ENCODE results near the gene FZD4.
A peak's percentile ranks its signal among the peaks of the same experiment; 100 is the strongest.
"Not testable (repeated sequence)": the region's sequence is repeated elsewhere in the genome, so short reads cannot be mapped to it uniquely, and the experiment has no call there.

The FZD4 gene

DNA sequence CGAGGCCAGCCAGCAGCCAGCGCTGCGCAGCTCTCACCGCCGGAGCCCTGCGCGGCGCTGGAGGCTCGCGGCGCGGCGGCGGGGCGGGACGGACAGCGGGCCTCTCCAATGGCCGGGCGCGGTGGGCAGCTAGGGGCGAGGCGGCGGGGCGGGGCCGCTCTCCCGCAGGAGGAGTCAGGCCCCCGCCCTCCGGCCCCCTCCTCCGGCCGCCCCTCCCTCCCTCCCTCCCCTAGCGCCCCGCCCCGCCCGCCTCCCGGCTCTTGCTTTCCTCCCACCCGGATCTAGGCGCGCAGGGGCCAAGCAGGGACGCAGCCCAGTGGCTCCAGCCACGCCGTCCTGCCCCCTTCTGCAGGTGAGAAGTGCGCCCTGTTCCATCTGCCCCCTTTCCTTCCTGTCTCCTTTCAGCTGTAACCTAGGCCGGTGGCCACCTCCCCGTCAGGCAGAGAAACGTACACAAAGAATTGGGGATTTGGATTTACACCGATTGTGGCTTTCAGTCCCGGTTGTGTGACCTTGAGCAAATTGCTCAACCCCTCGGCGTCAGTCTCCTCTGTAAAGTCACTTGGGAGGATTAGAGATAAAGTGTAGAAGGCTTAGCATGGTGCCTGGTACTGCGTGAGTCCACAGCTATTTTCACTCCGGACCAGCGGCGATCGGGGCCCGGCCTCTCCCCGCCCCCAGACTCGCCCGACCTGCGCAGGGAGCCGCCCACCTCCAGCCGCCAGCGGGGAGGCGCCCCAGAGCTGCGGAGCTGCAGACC lies at the start of gene FZD4:
Gene FZD4 (minus strand): TSS at position 35 of the 760 bp plus-strand sequence. CDS start 310 bp downstream, outside the sequence.
- DNase-seq (ENCODE audit: low read depth, low spot score), result peak; percentile 98

DNA sequence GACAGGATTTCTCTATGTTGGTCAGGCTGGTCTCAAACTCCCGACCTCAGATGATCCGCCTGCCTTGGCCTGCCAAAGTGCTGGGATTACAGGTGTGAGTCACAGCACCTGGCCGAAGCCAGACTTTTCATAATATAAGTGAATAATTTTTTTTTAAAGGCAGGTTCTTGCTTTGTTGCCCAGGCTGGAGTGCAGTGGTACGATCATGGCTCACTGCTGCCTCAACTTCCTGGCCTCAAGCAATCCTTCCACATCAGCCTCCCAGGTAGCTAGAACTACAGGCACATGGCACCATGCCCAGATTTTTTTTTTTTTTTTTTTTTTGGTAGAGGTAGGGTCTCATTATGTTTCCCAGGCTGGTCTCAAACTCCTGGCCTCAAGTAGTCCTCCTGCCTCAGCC lies 49.1 kb upstream of the FZD4 start:
- DNase-seq (ENCODE audit: low read depth, low spot score), result not testable (repeated sequence)

GRCh38 chr11:87002918-87003317 lies 47.7 kb upstream of the FZD4 start:
- DNase-seq (ENCODE audit: low read depth, low spot score), result no peak

DNA sequence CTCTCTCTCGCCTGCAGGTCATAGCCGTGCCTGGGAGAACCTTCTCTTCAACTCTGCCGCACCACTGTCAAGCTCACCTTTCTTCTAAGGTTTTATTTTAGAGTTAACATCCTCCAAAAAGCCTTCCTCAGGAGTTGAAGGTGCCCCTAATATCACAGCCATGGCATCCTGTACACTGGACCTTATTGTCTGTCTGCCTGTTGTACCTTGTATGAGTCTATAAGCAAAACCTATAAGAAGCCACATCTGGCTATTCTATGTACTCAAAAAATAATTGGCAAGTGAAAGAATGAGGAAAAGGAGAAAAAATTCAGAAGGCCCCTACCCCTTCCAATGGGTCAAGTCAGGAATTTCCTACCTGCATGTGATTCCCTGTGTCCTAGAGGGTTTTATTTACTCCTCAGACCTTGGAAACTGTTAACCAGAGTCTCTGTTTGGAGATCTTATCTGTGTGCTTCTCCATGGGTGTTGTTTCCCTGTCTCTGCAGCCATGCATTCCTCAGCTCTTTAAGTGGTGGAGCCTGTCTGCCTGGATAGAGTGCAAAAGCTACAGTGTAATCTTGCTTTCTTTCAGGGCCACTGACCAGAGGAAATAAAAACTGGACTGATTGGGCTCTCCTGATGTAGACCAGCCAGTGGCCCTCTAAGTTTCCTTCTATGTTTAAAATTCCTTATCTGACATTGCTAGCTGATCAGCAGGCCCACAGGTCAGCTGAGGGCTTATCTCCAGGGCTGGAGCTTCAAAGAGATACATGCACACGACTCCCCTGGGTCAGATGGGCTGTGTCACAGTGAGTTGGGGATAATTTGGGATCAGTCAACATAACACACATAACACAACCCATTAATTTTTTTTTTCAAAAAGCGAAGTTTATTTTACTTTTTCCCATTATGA lies 44.9 kb upstream of the FZD4 start:
- DNase-seq (ENCODE audit: low read depth, low spot score), result peak; percentile 67

DNA sequence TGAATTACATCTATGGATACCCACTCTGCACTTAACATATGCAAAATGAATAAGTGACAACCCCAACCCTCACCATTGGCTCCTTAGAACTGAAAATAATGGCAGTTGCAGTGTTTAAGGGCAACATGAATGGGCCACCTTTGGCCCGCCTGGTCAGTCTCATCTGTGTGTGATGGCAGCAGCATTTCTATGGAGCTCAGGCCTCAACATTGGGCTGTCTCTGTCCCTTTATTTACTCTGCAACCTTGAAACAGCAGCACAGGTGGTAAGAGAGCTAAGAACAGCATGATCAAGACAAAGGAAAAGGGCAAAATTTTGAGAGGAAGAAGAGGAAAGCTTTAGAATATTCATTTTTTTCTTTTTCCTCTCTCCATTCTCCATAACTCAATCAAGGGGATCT lies 44.2 kb upstream of the FZD4 start:
- DNase-seq (ENCODE audit: low read depth, low spot score), result no peak

- DNase-seq (ENCODE audit: low read depth, low spot score), result no peak
These were observed 41.9 kb upstream of the FZD4 start for GRCh38 chr11:86996953-86997570.

DNA sequence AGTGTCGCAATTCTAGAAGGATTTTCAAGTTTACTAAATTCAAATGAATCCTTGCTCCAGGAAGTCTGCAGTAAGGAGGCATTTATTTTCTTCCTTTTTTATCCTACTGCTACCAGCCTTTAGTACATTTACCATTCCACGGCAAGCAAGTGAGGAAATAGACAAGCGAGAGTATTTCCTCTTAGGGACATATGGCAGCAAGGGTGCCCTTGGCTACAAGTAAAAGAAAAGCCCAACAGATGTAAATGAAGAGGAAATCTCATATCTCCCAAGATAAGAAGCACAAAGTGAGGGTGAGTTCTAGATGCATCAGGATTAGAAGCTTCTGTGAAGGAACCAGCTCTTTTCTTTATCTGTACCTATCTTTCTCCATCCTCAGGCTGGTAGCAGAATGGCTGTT lies 37.8 kb upstream of the FZD4 start:
- DNase-seq (ENCODE audit: low read depth, low spot score), result no peak

GRCh38 chr11:86992340-86992739 lies 37.1 kb upstream of the FZD4 start:
- not testable (repeated sequence) for DNase-seq (ENCODE audit: low read depth, low spot score)

- DNase-seq (ENCODE audit: low read depth, low spot score), result no peak
These were observed 36.1 kb upstream of the FZD4 start for GRCh38 chr11:86991341-86991740.

GRCh38 chr11:86990515-86990914 lies 35.3 kb upstream of the FZD4 start:
- DNase-seq (ENCODE audit: low read depth, low spot score), result peak; percentile 90

DNA sequence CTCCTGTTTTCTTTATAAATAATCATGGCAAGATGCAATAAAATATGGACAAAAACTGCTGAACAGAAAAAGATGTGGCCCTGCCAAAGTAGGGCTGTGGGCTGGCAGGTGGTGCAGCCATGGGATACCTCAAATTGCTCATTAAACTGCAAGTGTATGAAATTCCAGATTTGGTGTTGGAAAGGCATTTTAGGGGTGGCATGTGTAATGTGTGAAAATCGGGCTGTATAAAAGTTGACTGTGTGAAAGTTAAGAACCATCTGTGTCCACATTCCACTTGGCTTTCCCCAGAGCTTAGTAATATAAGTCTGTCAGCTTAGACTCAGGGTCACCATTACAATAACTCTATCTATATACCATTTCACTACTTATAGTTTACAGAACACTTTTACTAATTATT lies 34.8 kb upstream of the FZD4 start:
- DNase-seq (ENCODE audit: low read depth, low spot score), result peak; percentile 51

- DNase-seq (ENCODE audit: low read depth, low spot score), result no peak
These were observed 33.2 kb upstream of the FZD4 start for GRCh38 chr11:86988351-86988881.

- DNase-seq (ENCODE audit: low read depth, low spot score), result peak; percentile 31
These were observed 32.5 kb upstream of the FZD4 start for GRCh38 chr11:86987679-86988078.

DNA sequence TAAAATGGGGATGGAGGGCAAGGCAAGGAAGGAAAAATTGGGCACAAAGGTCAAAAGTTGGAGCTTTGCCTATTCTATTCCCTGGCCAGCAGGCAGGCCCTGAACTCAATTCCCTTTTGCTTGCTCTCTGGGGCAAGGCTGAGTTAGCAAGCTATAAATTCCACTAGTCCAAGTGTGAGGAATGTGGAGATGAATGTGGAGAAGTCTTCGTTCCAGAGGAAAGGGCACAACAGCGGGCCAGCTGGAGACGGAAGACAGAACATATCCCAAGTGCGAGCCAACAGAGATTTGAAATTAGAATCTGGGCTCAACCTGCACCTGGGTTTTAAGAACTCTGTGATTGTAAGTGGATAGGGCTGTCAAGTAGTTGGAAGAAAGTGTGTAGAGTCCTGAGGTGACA lies 29.5 kb upstream of the FZD4 start:
- DNase-seq (ENCODE audit: low read depth, low spot score), result no peak

GRCh38 chr11:86983021-86983488 lies 27.9 kb upstream of the FZD4 start:
- DNase-seq (ENCODE audit: low read depth, low spot score), result no peak

DNA sequence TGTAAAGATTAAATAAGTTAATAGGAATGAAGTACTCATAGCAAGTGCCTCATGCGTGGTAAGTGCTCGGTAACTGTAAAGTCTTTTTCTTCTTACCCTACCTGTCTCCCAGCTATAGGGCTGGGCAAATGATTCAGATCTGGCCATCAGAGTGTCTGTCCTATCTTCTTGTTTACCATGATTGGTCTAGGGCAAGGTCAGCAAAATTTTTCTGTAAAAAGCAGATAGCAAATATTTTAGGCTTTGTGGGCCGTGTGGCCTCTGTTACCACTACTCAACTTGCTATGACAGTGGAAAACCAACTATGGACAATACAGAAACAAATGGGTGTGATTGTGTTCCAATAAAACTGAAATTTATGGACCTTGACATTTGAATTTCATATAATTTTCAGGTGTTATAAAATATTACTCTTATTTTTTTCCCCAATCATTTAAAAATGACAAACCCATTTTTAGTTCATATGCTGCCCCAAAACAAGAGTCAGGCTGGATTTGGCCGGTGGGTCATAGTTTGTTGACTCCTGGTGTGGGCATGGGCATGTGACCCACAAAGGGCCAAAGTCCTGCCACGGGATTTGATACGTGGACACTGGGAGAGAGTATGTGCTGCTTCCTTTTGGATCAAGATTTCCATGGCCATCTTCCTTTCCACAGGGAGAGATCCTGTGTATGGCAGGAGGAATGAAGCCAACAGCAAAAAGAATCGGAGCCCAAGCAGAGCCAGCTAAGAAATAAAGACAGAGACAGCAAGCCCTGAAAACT lies 26.8 kb upstream of the FZD4 start:
- DNase-seq (ENCODE audit: low read depth, low spot score), result no peak

DNA sequence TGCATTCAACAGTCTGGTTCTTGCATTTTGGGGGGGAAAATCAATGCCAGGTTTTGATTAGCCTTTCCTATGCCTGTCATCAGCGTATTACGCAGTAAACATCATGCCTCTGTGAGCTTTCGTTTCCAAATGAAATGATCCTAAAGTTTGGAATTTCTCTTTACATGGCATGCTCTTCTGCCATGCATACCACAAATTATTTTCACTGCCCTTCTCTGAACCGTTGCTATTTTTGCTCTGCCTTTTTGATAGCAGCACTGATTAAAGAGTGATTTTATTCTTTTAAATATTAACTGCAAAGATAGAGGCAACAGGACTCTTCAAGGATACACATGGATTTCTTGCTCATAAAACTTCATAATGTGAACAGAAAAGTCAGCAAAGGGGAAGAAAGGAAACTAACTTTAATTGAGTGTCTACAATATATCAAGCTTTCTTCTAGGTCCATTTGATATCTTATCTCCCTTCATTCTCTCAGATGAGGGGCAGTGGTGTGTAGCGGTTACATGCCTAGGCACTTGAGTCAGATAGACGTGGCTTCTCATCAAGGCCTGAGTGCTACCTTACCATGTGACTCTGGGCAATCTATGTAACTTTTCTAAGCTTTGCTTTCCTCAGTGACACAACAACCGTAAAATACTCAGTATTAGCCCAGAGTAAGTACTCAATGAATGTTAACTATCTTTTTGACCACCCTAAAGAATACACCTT lies 25.0 kb upstream of the FZD4 start:
- DNase-seq (ENCODE audit: low read depth, low spot score), result no peak

DNA sequence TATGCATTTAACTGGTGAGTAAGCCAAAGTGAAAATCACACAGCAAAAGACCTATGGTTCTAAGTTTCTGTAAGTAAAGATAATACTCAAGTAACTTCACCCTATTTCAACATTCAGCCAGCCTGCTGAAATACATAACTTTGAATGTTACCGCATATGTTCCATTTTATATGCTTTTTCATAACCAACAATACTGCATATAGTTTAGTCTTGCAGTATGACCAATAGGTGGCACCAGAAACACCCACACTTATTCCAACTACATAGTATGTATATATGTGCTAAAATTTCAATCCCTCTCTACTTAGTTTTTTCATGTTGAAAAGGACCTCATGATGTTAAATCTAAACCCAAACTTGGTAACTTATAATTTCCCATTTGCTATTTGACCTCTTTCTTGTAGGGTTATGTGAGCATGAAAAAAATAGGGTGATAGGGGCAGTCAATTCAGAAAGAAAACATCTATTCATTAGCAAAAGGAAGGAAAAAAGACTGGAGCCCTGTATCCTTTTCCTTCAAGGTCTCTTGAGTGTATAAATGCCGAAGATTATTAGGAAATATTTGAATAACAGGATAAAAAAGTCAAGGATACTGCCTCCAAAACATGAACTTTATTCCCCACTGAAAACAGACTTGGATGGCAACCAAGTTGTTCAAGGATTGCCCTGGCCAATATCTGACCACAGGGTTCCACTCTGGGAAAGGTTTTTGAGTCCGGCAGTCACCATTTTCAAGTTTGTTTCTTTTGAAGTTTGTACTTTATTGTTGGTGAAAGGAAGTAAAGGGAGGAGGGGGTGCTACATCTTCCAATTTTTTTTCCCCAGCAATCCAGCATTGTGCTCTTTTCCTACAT lies 23.8 kb upstream of the FZD4 start:
- peak; percentile 53 for DNase-seq (ENCODE audit: low read depth, low spot score)

DNA sequence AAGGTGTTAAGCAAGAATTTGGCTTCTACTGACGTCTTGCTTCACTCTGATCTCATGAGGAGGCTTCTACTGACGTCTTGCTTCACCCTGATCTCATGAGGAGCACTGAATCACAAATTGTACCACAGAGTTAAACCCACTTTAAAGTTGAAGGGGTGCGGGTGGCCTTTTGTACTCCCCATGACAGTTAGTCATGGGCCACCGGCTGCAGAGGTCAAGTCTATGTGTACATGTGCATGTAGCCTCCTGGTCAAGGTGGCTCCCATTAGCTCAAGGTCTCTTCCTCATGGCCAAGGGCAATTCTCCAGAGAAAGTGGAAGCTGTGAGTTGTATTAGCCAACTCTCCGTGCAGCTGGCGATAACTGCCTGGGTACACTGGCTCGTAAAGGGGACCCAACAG lies 23.1 kb upstream of the FZD4 start:
- DNase-seq (ENCODE audit: low read depth, low spot score), result no peak
